Lung (tissue), 12 donors: Measurements from ENCODE around the gene B3GNT9. TPM values are rescaled to one million over a fixed set of nuclear protein-coding genes. Genes with fewer than 3 reads are reported as not detected.

ENCODE experiments used
- ATAC-seq: fragments of 200-7000 bp; cut with Tn5 transposase; one replicate; pipeline ENCODE4 v1.9.1; 2020; ENCODE audit warnings: moderate number of reproducible peaks; ENCODE audit not compliant: insufficient read depth, low FRiP score
- DNase-seq, 3 donors: peaks; one replicate each; pipeline ENCODE4 v3.0.0-alpha.2; 2013 to 2017
- H3K27ac ChIP-seq, 2 donors: one replicate each; pipeline ENCODE4 v1.5.1; 2013; ENCODE audit warnings: mild to moderate bottlenecking in 2 of 2, moderate library complexity in 2 of 2, control low read depth in 1 of 2, inconsistent platforms in 1 of 2, low read depth in 1 of 2, low read length in 1 of 2
- H3K27me3 ChIP-seq, 3 donors: one replicate each; pipeline ENCODE4 v1.5.1; 2013; ENCODE audit warnings: low read length in 2 of 3; ENCODE audit not compliant: control insufficient read depth in 3 of 3, insufficient read depth in 3 of 3
- H3K36me3 ChIP-seq, 4 donors: one replicate each; pipeline ENCODE4 v1.5.1; 2013; ENCODE audit warnings: low read length in 4 of 4, mild to moderate bottlenecking in 1 of 4, moderate library complexity in 1 of 4; ENCODE audit not compliant: control insufficient read depth in 4 of 4, insufficient read depth in 4 of 4
- H3K4me1 ChIP-seq, 5 donors: one replicate each; pipeline ENCODE4 v1.5.1; 2013; ENCODE audit warnings: low read length in 5 of 5, mild to moderate bottlenecking in 2 of 5, moderate library complexity in 1 of 5; ENCODE audit not compliant: control insufficient read depth in 5 of 5, insufficient read depth in 5 of 5
- H3K4me3 ChIP-seq: one replicate; pipeline ENCODE4 v1.5.1; 2013; ENCODE audit warnings: mild to moderate bottlenecking, control low read depth, moderate library complexity
- H3K9ac ChIP-seq, 2 donors: one replicate each; pipeline ENCODE4 v1.5.1; 2013; ENCODE audit warnings: low read length in 2 of 2, control low read depth in 1 of 2; ENCODE audit not compliant: insufficient read depth in 1 of 2
- H3K9me3 ChIP-seq, 4 donors: one replicate each; pipeline ENCODE4 v1.5.1; 2013; ENCODE audit warnings: low read length in 3 of 4, mild to moderate bottlenecking in 1 of 4, moderate library complexity in 1 of 4; ENCODE audit not compliant: control insufficient read depth in 4 of 4, insufficient read depth in 3 of 4
- CTCF ChIP-seq: IDR thresholded peaks from 2 replicates; pipeline ENCODE4 v1.5.1; 2012; ENCODE audit warnings: mild to moderate bottlenecking; ENCODE audit errors: control extremely low read depth, extremely low read depth
- WGBS, 2 donors: extraction: QIAGEN DNeasy Blood & Tissue Kit; methylation state at CpG; one replicate each; pipeline ENCODE4 v1.1.7; 2013; 5-methylcytosine and 5-hydroxymethylcytosine counted together
- polyA plus RNA-seq, 2 donors: library from polyadenylated mRNA; stranded (reverse); fragments of 200-250 nt; gene quantifications; one replicate each; pipeline ENCODE4 v1.2.1, GENCODE V29; 2013
- total RNA-seq, 2 donors: library from RNA; depleted of rRNA in 1 of 2; stranded (reverse); fragments of >200 nt in 1 of 2; gene quantifications; one replicate each; pipeline ENCODE4 v1.2.1, GENCODE V29; 2014 to 2021
- donor health status: control.
- donor health status: control.
- donor health status: Bipolar disorder and iron deficiency.
- donor health status: healthy.
- donor health status: DM: yes; HTN: yes; CAD: no.

Gene B3GNT9
- total and polyA plus RNA-seq, 4 donors: 8.4 to 22.9 (median 14.5) TPM

- H3K4me1 ChIP-seq: peaks cover 0 to 19% (median 5%) of the 10 kb centered on the region in 5 donors
Measured at GRCh38 chr16:67108489-67108888, 42.3 kb downstream of the B3GNT9 start.

GRCh38 chr16:67105881-67106280 is 44.9 kb downstream of the B3GNT9 start:
- no peak for TF ChIP-seq CTCF
- no peak overlapping the region for H3K9ac ChIP-seq
- H3K9me3 ChIP-seq: no peaks in the 10 kb centered on the region
- DNase-seq: no peak
- peaks cover 0 to 17% (median 2%) of the 10 kb centered on the region in 5 donors for H3K4me1 ChIP-seq
- H3K27me3 ChIP-seq: no peaks in the 10 kb centered on the region
- H3K27ac ChIP-seq: no peak overlapping the region
- peaks cover 0 to 2% (median 0%) of the 10 kb centered on the region in 4 donors for H3K36me3 ChIP-seq
- 42 to 76% methylated on average over 5 of the region's 5 CpGs for WGBS, 2 donors
- ATAC-seq: no peak
- no peak overlapping the region for H3K4me3 ChIP-seq

More at GRCh38 chr16:67108489-67108888, 42.3 kb downstream of the B3GNT9 start:
- Histone ChIP-seq H3K36me3 (no peaks in the 10 kb centered on the region), H3K4me3 (no peak overlapping the region), H3K27me3 (no peaks in the 10 kb centered on the region), H3K9ac (no peak overlapping the region), H3K27ac (no peak overlapping the region), H3K9me3 (no peaks in the 10 kb centered on the region)
- DNase-seq (no peak), ATAC-seq (no peak)
- TF ChIP-seq CTCF: no peak
- 96 to 98% methylated on average over 6 of the region's 6 CpGs for WGBS, 2 donors

- DNase-seq: no peak
- ATAC-seq: no peak
- Histone ChIP-seq H3K9me3 (no peaks in the 10 kb centered on the region), H3K9ac (no peak overlapping the region), H3K36me3 (peaks cover 0 to 2% (median 0%) of the 10 kb centered on the region in 4 donors), H3K4me1 (peaks cover 0 to 11% (median 2%) of the 10 kb centered on the region in 5 donors), H3K4me3 (no peak overlapping the region), H3K27me3 (no peaks in the 10 kb centered on the region), H3K27ac (no peak overlapping the region)
- TF ChIP-seq CTCF: no peak
- 42% methylated on average over 2 of the region's 2 CpGs for WGBS, 2 donors
Measured at GRCh38 chr16:67105246-67105645, 45.6 kb downstream of the B3GNT9 start.

GRCh38 chr16:67104845-67105244 is 46.0 kb downstream of the B3GNT9 start:
- no peak overlapping the region for H3K27ac ChIP-seq
- TF ChIP-seq CTCF: no peak
- peaks cover 0 to 8% (median 2%) of the 10 kb centered on the region in 5 donors for H3K4me1 ChIP-seq
- ATAC-seq: no peak
- WGBS, 2 donors: 73 to 85% methylated on average over 6 of the region's 6 CpGs
- H3K9me3 ChIP-seq: no peaks in the 10 kb centered on the region
- H3K27me3 ChIP-seq: no peaks in the 10 kb centered on the region
- no peak overlapping the region for H3K4me3 ChIP-seq
- peaks cover 0 to 2% (median 0%) of the 10 kb centered on the region in 4 donors for H3K36me3 ChIP-seq
- DNase-seq: no peak
- H3K9ac ChIP-seq: no peak overlapping the region
